ENCODE data around the gene PAN2. TPM values are rescaled to one million over a fixed set of nuclear protein-coding genes. Genes with fewer than 3 reads are reported as not detected.

The PAN2 gene
- total RNA-seq, 1 experiment from 2014 or later = 35.4 TPM

GRCh38 chr12:56299853-56300643 is 33.8 kb downstream of the PAN2 start, which contains the start of gene CS:
Gene CS (minus strand): TSS chr12:56300330. CDS start chr12:56300201, 129 bp downstream.
- Histone ChIP-seq H3K18ac (ENCODE audit: insufficient read length, low read depth, low read length) (peak within 1 kb of the TSS; percentile 63), H3K4me2 (ENCODE audit: insufficient read depth, insufficient read length, low read length) (peak within 1 kb of the TSS; percentile 96), H2BK120ac (ENCODE audit: low read depth, low read length, poor library complexity, severe bottlenecking) (no peak within 1 kb of the TSS), H3K79me2 (ENCODE audit: insufficient read depth, low read length) (peaks cover 15% of the 10 kb centered on the region; the same call in 1 of the 2 replicates), H3K9me3 (ENCODE audit: control insufficient read depth, low read depth, low read length) (no peaks in the 10 kb centered on the region), H2BK12ac (ENCODE audit: insufficient read length, low read depth, low read length) (no peak within 1 kb of the TSS), H3K23me2 (ENCODE audit: insufficient read length, low read depth, low read length, poor library complexity, severe bottlenecking) (peaks cover 11% of the 10 kb centered on the region), H2BK20ac (ENCODE audit: low read depth, low read length, poor library complexity, severe bottlenecking) (no peak within 1 kb of the TSS), H3K23ac (ENCODE audit: insufficient read length, low read depth, low read length) (no peak within 1 kb of the TSS), H2AK5ac (ENCODE audit: insufficient read length, low read length) (no peak within 1 kb of the TSS), H3K4me1 (ENCODE audit: insufficient read depth, low read length) (no peaks in the 10 kb centered on the region; the same call in 1 of the 2 replicates), H3K14ac (ENCODE audit: insufficient read depth, low read length) (peak within 1 kb of the TSS; percentile 45), H2BK15ac (ENCODE audit: low read depth, low read length) (no peak within 1 kb of the TSS; the same call in 1 of the 2 replicates), H4K20me1 (ENCODE audit: control insufficient read depth, insufficient read depth, insufficient read length) (no peaks in the 10 kb centered on the region), H3K4ac (ENCODE audit: low read depth, low read length) (no peak within 1 kb of the TSS), H3T11ph (ENCODE audit: low read length) (no peak within 1 kb of the TSS), H3K27ac (ENCODE audit: insufficient read length, low read depth, low read length) (peak within 1 kb of the TSS; percentile 35), H3K9ac (ENCODE audit: extremely low read depth, insufficient read length, low read length) (peak within 1 kb of the TSS; percentile 87), H2BK5ac (ENCODE audit: insufficient read length, low read length) (peak within 1 kb of the TSS; percentile 24), H4K91ac (ENCODE audit: insufficient read length, low read depth, low read length) (no peak within 1 kb of the TSS), H4K5ac (ENCODE audit: insufficient read length, low read depth, low read length) (no peak within 1 kb of the TSS), H2AFZ (ENCODE audit: low read length) (no peak within 1 kb of the TSS), H3K56ac (ENCODE audit: insufficient read length, low read depth, low read length) (no peak within 1 kb of the TSS), H3K79me1 (ENCODE audit: insufficient read depth, low read depth, low read length, poor library complexity, severe bottlenecking) (peaks cover 15% of the 10 kb centered on the region), H4K8ac (replicated peaks; ENCODE audit: insufficient read length, low read depth, low read length) (no peak within 1 kb of the TSS), H3K27me3 (ENCODE audit: insufficient read depth, low read length) (no peaks in the 10 kb centered on the region)
- TF ChIP-seq CTCF (conservative IDR thresholded peaks at IDR 0.05) = no peak
- Mint-ChIP-seq H3K9me3 (no peaks in the 10 kb centered on the region), H3K4me1 (peaks cover 15 to 19% of the 10 kb centered on the region in 2 experiments), H3K27me3 (ENCODE audit: low read depth) (no peaks in the 10 kb centered on the region), H3K4me3 (peak within 1 kb of the TSS; percentile 95 to 96), H3K36me3 (ENCODE audit: insufficient read depth in 1 of 3, low read depth in 3 of 3) (peaks cover 6 to 43% (median 21%) of the 10 kb centered on the region in 3 experiments), H3K27ac (peak within 1 kb of the TSS; percentile 96 to 99 (median 99))
- WGBS (ENCODE audit: extremely low coverage, insufficient read length, low lambda C conversion rate) = no CpG with 5 or more reads among the region's 63 CpGs
- DNase-seq = peak; percentile 99

All from H9 (cell line).